HFF-Myc (cell line): ENCODE data around the gene POLR1D.

Source experiments
- DNase-seq: peaks from one replicate; pipeline ENCODE4 v3.0.0-alpha.2; 2011; ENCODE audit warnings: low read depth; ENCODE audit errors: extremely low read depth
- H3K4me3 ChIP-seq: replicated peaks from 2 replicates; pipeline ENCODE4 v1.5.1; 2011; ENCODE audit warnings: low read depth, mild to moderate bottlenecking, control low read depth, low read length
- TF ChIP-seq, protein P1 (sequence below): IDR thresholded peaks from 2 replicates; pipeline ENCODE4 v1.5.1; 2012; ENCODE audit warnings: mild to moderate bottlenecking, low read depth, low read length, control low read depth; ENCODE audit errors: missing control alignments

POLR1D gene

DNA sequence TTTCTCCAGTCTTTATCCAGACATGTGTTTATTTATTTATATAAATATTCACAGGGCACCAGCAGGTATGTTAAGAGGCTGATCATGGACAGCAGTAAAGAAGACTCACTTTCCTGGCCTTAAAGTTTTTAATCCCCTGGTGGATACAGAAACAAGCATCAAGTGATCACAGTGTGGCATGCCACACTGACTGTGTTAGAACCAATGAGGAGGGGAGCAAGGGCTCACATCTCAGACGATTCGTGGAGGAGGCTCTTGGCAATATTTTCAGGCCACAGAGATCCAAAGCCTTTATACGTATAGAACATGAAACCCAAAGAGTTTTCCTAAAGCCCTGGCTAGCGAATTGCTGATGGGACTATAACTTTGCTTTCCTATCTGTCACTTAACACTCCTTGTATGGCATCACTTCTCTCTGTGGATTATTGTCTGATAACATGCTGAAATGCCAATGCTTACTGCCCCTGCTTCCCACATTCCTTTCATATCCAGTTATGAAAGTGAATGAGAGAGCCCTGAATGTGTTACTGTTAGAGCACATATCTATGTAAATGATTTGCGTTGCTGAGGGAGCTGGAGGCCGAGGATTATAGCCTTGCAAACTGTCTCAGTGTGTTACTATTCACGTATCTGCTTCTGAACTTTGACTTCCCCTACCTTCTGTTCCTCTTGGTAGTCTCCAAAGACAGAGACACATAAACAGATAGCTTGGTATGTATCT, 37.6 kb downstream of the POLR1D start:
- no peak overlapping the region for H3K4me3 ChIP-seq
- DNase-seq: no peak
- TF ChIP-seq, protein P1, sequence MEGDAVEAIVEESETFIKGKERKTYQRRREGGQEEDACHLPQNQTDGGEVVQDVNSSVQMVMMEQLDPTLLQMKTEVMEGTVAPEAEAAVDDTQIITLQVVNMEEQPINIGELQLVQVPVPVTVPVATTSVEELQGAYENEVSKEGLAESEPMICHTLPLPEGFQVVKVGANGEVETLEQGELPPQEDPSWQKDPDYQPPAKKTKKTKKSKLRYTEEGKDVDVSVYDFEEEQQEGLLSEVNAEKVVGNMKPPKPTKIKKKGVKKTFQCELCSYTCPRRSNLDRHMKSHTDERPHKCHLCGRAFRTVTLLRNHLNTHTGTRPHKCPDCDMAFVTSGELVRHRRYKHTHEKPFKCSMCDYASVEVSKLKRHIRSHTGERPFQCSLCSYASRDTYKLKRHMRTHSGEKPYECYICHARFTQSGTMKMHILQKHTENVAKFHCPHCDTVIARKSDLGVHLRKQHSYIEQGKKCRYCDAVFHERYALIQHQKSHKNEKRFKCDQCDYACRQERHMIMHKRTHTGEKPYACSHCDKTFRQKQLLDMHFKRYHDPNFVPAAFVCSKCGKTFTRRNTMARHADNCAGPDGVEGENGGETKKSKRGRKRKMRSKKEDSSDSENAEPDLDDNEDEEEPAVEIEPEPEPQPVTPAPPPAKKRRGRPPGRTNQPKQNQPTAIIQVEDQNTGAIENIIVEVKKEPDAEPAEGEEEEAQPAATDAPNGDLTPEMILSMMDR: no peak

DNA sequence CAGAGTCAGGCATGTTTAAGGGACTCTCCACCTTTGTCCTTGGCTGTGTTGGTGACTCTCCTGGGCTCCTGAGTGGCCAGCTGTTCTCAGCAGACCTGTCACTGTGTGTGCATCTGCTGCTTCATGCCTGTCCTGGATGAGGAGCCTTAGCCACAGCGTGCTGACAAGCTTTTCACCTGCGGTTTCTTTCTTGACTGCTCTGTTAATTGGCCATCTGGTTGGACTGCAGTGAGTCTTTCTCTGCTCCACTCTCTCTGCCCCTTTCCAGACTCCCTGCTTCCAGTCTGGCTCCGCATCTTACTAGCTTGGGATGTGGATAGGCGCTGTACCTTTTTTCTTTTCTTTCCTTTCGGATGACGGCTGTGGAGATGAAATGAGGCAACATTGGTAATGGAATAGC, 38.8 kb downstream of the POLR1D start:
- no peak for DNase-seq
- H3K4me3 ChIP-seq: no peak overlapping the region
- TF ChIP-seq, protein P1: no peak

GRCh38 chr13:27661017-27661416, 39.3 kb downstream of the POLR1D start:
- no peak for DNase-seq
- H3K4me3 ChIP-seq: no peak overlapping the region
- TF ChIP-seq, protein P1: no peak

GRCh38 chr13:27662738-27663470, 41.2 kb downstream of the POLR1D start:
- DNase-seq: no peak
- H3K4me3 ChIP-seq: no peak overlapping the region
- TF ChIP-seq, protein P1: no peak

- TF ChIP-seq, protein P1: no peak
- no peak for DNase-seq
Observed at GRCh38 chr13:27663947-27664346, 42.3 kb downstream of the POLR1D start.

DNA sequence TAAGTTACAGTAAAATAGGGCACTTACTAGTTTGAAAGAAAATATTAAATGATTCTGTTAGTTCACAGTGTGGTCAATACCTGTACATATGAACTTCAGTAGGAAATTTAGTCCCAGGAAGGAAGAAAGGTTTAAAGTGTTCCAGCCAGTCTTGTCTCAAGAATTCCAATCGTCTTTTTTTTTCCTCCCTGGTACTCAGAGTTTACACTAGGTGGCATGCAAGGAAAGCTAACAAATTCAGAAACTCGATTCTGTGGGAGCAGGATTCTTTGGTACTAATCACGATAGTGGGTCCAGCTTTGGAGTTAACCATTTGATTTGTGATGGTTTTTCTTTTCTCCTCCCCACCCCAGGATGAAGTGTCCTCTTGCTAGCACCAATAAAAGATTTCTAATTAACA, 43.6 kb downstream of the POLR1D start:
- TF ChIP-seq, protein P1: no peak
- no peak overlapping the region for H3K4me3 ChIP-seq
- no peak for DNase-seq

More at GRCh38 chr13:27663947-27664346, 42.3 kb downstream of the POLR1D start:
- no peak overlapping the region for H3K4me3 ChIP-seq

- no peak for DNase-seq
- no peak overlapping the region for H3K4me3 ChIP-seq
- TF ChIP-seq, protein P1: no peak
Observed at GRCh38 chr13:27665761-27666160, 44.1 kb downstream of the POLR1D start.
